Osteoblast (primary cell): Measurements from ENCODE around the gene IPO11. TPM values are rescaled to one million over a fixed set of nuclear protein-coding genes. Genes with fewer than 3 reads are reported as not detected.

ENCODE experiments used
- DNase-seq: peaks from one replicate; pipeline ENCODE4 v3.0.0; 2011; ENCODE audit warnings: low spot score, mixed read lengths; ENCODE audit not compliant: insufficient read length; ENCODE audit errors: missing footprints
- H2AFZ ChIP-seq: 2 replicates; pipeline ENCODE4 v1.6.0; 2011; ENCODE audit warnings: mild to moderate bottlenecking, low read length
- H3K27ac ChIP-seq: 2 replicates; pipeline ENCODE4 v1.5.1; 2011; ENCODE audit warnings: mild to moderate bottlenecking, low read depth, low read length, moderate library complexity
- H3K27me3 ChIP-seq: 2 replicates; pipeline ENCODE4 v1.6.0; 2012; ENCODE audit warnings: mild to moderate bottlenecking, control low read depth, inconsistent platforms, low read length, moderate library complexity; ENCODE audit not compliant: insufficient read depth
- H3K36me3 ChIP-seq: 2 replicates; pipeline ENCODE4 v1.5.1; 2011; ENCODE audit warnings: mild to moderate bottlenecking, low read length, control low read depth, moderate library complexity; ENCODE audit not compliant: insufficient read depth
- H3K4me1 ChIP-seq: 2 replicates; pipeline ENCODE4 v1.5.1; 2011; ENCODE audit warnings: mild to moderate bottlenecking, low read length, control low read depth, moderate library complexity; ENCODE audit not compliant: insufficient read depth
- H3K4me2 ChIP-seq: 2 replicates; pipeline ENCODE4 v1.6.0; 2011; ENCODE audit warnings: mild to moderate bottlenecking, low read length; ENCODE audit not compliant: insufficient read depth
- H3K4me3 ChIP-seq: fragments of 200-600 bp; sonication (generic); 3 replicates; pipeline ENCODE4 v1.5.1; 2012; ENCODE audit warnings: mild to moderate bottlenecking, low read length, inconsistent platforms; ENCODE audit not compliant: insufficient read depth
- H3K79me2 ChIP-seq: 2 replicates; pipeline ENCODE4 v1.6.0; 2012; ENCODE audit warnings: mild to moderate bottlenecking, low read length, control low read depth, inconsistent platforms; ENCODE audit not compliant: insufficient read depth
- H3K9me3 ChIP-seq: 2 replicates; pipeline ENCODE4 v1.5.1; 2011; ENCODE audit warnings: low read depth, low read length, control low read depth
- H4K20me1 ChIP-seq: 2 replicates; pipeline ENCODE4 v1.6.0; 2012; ENCODE audit warnings: mild to moderate bottlenecking, low read length, control low read depth; ENCODE audit not compliant: insufficient read depth
- CTCF ChIP-seq: IDR thresholded peaks from 2 replicates; pipeline ENCODE4 v1.5.1; 2011; ENCODE audit warnings: mild to moderate bottlenecking, low read depth, low read length, moderate library complexity; ENCODE audit errors: extremely low read depth
- total RNA-seq: library from RNA; depleted of rRNA; stranded (reverse); fragments of >200 nt; gene quantifications from 2 replicates; pipeline ENCODE4 v1.2.3, GENCODE V29; 2012

The IPO11 gene
- total RNA-seq, 1 donor, result 24.2 TPM

- H2AFZ ChIP-seq, result no peak overlapping the region
- H4K20me1 ChIP-seq, result no peaks in the 10 kb centered on the region
- H3K79me2 ChIP-seq, result no peaks in the 10 kb centered on the region
- no peaks in the 10 kb centered on the region for H3K27me3 ChIP-seq
- no peak overlapping the region for H3K4me2 ChIP-seq
- no peak overlapping the region for H3K27ac ChIP-seq
- no peak for DNase-seq
- H3K9me3 ChIP-seq, result no peaks in the 10 kb centered on the region
- no peaks in the 10 kb centered on the region for H3K36me3 ChIP-seq
- no peaks in the 10 kb centered on the region for H3K4me1 ChIP-seq
- no peak for TF ChIP-seq CTCF
- no peak overlapping the region for H3K4me3 ChIP-seq
Observed at GRCh38 chr5:62616615-62617277, 204.2 kb downstream of the IPO11 start.

GRCh38 chr5:62617943-62618342 is 205.4 kb downstream of the IPO11 start:
- no peak for TF ChIP-seq CTCF
- H3K79me2 ChIP-seq, result no peaks in the 10 kb centered on the region
- H3K4me3 ChIP-seq, result no peak overlapping the region
- no peaks in the 10 kb centered on the region for H4K20me1 ChIP-seq
- H3K27me3 ChIP-seq, result no peaks in the 10 kb centered on the region
- H3K27ac ChIP-seq, result no peak overlapping the region
- H3K36me3 ChIP-seq, result no peaks in the 10 kb centered on the region
- no peak overlapping the region for H2AFZ ChIP-seq
- H3K4me1 ChIP-seq, result no peaks in the 10 kb centered on the region
- no peak for DNase-seq
- no peaks in the 10 kb centered on the region for H3K9me3 ChIP-seq
- H3K4me2 ChIP-seq, result no peak overlapping the region

- Histone ChIP-seq H3K27me3 (no peaks in the 10 kb centered on the region), H3K4me3 (no peak overlapping the region), H2AFZ (no peak overlapping the region), H3K36me3 (no peaks in the 10 kb centered on the region), H3K9me3 (no peaks in the 10 kb centered on the region), H4K20me1 (no peaks in the 10 kb centered on the region), H3K79me2 (no peaks in the 10 kb centered on the region), H3K27ac (no peak overlapping the region), H3K4me2 (no peak overlapping the region), H3K4me1 (no peaks in the 10 kb centered on the region)
- DNase-seq, result no peak
- TF ChIP-seq CTCF, result no peak
Observed at GRCh38 chr5:62620761-62621160, 208.2 kb downstream of the IPO11 start.

- Histone ChIP-seq H3K36me3 (no peaks in the 10 kb centered on the region), H3K4me2 (no peak overlapping the region), H4K20me1 (no peaks in the 10 kb centered on the region), H3K79me2 (no peaks in the 10 kb centered on the region), H3K27ac (no peak overlapping the region), H3K9me3 (no peaks in the 10 kb centered on the region), H3K4me1 (no peaks in the 10 kb centered on the region), H2AFZ (no peak overlapping the region), H3K27me3 (no peaks in the 10 kb centered on the region), H3K4me3 (no peak overlapping the region)
- TF ChIP-seq CTCF, result no peak
- DNase-seq, result no peak
Observed at GRCh38 chr5:62621280-62621679, 208.7 kb downstream of the IPO11 start.
